ENCODE results near the gene TRIM38. TPM values are rescaled to one million over a fixed set of nuclear protein-coding genes. Genes with fewer than 3 reads are reported as not detected.
A peak's percentile ranks its signal among the peaks of the same experiment; 100 is the strongest.
"Not testable (repeated sequence)": the region's sequence is repeated elsewhere in the genome, so short reads cannot be mapped to it uniquely, and the experiment has no call there.

TRIM38 gene
- total RNA-seq, 2 donors from 2014 or later = 4.7 to 5.3 TPM

GRCh38 chr6:25934735-25935313 lies 27.8 kb upstream of the TRIM38 start:
- no peak for DNase-seq
- no peak for ATAC-seq
- intact Hi-C loops (cut with DNase I) = no loop called here

- no peak for ATAC-seq
- intact Hi-C loops (cut with DNase I) = no loop called here
Observed at GRCh38 chr6:25935953-25936352, 26.6 kb upstream of the TRIM38 start.

GRCh38 chr6:25939593-25939992 lies 23.0 kb upstream of the TRIM38 start:
- no peak for DNase-seq
- ATAC-seq = no peak
- intact Hi-C loops (cut with DNase I) = no loop called here

More at GRCh38 chr6:25935953-25936352, 26.6 kb upstream of the TRIM38 start:
- no peak for DNase-seq

- peak in 1 of 2 donors; percentile 51 for ATAC-seq
- intact Hi-C loops (cut with DNase I) = no loop called here
- no peak for DNase-seq
Observed at GRCh38 chr6:25942561-25943147, 19.9 kb upstream of the TRIM38 start.

GRCh38 chr6:25943887-25944286 lies 18.7 kb upstream of the TRIM38 start:
- no peak for DNase-seq
- intact Hi-C loops (cut with DNase I) = no loop called here
- ATAC-seq = no peak

- ATAC-seq (no peak), DNase-seq (no peak)
- intact Hi-C loops (cut with DNase I) = no loop called here
Observed at GRCh38 chr6:25944688-25945574, 17.7 kb upstream of the TRIM38 start.

- intact Hi-C loops (cut with DNase I); ATAC-seq; DNase-seq: not testable (repeated sequence)
Observed at GRCh38 chr6:25945738-25946137, 16.9 kb upstream of the TRIM38 start.

GRCh38 chr6:25946631-25947030 lies 16.0 kb upstream of the TRIM38 start:
- no peak for DNase-seq
- intact Hi-C loops (cut with DNase I) = no loop called here
- no peak for ATAC-seq

GRCh38 chr6:25947492-25947891 lies 15.1 kb upstream of the TRIM38 start:
- DNase-seq; intact Hi-C loops (cut with DNase I); ATAC-seq: not testable (repeated sequence)

- ATAC-seq = no peak
- intact Hi-C loops (cut with DNase I) = no loop called here
Observed at GRCh38 chr6:25949695-25950094, 12.9 kb upstream of the TRIM38 start.

GRCh38 chr6:25950297-25950696 lies 12.3 kb upstream of the TRIM38 start:
- DNase-seq (no peak), ATAC-seq (no peak)
- intact Hi-C loops (cut with DNase I) = no loop called here

More at GRCh38 chr6:25949695-25950094, 12.9 kb upstream of the TRIM38 start:
- DNase-seq = no peak

- DNase-seq = no peak
- no peak for ATAC-seq
- intact Hi-C loops (cut with DNase I) = no loop called here
Observed at GRCh38 chr6:25951296-25952032, 11.1 kb upstream of the TRIM38 start.

- intact Hi-C loops (cut with DNase I) = no loop called here
- ATAC-seq = no peak
- DNase-seq = no peak
Observed at GRCh38 chr6:25952535-25952934, 10.1 kb upstream of the TRIM38 start.

- intact Hi-C loops (cut with DNase I) = no loop called here
- ATAC-seq = no peak
- DNase-seq = no peak
Observed at GRCh38 chr6:25953733-25954132, 8.9 kb upstream of the TRIM38 start.

GRCh38 chr6:25954756-25955155 lies 7.8 kb upstream of the TRIM38 start:
- no peak for ATAC-seq
- intact Hi-C loops (cut with DNase I) = no loop called here
- DNase-seq = no peak

GRCh38 chr6:25956226-25956625 lies 6.4 kb upstream of the TRIM38 start:
- intact Hi-C loops (cut with DNase I) = no loop called here
- ATAC-seq = no peak
- no peak for DNase-seq

GRCh38 chr6:25958700-25959162 lies 3.9 kb upstream of the TRIM38 start:
- ATAC-seq (no peak), DNase-seq (no peak)
- intact Hi-C loops (cut with DNase I) = no loop called here

- ATAC-seq = no peak
- intact Hi-C loops (cut with DNase I) = no loop called here
- DNase-seq = no peak
Observed at GRCh38 chr6:25959890-25960536, 2.6 kb upstream of the TRIM38 start.

- intact Hi-C loops (cut with DNase I) = no loop called here
- ATAC-seq (no peak), DNase-seq (no peak)
Observed at GRCh38 chr6:25960734-25961133, 1.9 kb upstream of the TRIM38 start.

Measured in left cardiac atrium (tissue), 4 donors.